Measurements from ENCODE around the gene LCE2B. TPM values are rescaled to one million over a fixed set of nuclear protein-coding genes. Genes with fewer than 3 reads are reported as not detected.
"Not testable (repeated sequence)": the region's sequence is repeated elsewhere in the genome, so short reads cannot be mapped to it uniquely, and the experiment has no call there.

LCE2B gene
- total and polyA plus RNA-seq, 2 of the 13 experiments (the other 11 are each of a cell fraction or from before 2014, with no cell fraction given): not detected

DNA sequence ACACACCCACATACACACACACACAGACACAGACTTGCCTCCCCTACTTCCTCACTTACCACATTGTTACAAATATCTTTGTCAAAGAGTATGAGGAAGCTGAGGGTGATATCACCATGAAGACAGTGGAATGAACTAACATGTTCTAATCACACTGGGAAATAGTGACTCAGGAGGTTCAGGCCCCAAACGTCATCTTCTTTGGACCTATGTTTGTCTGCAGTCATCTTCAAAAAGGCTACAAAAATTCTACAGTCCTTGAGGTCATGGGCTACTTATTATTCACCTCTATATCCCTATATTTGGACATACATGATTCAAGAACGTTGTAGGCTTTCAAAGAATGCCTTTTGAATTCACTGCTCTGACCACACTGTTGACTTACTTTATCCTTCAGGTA lies 12.9 kb upstream of the LCE2B start:
- FAIRE-seq (no peak), DNase-seq (ENCODE audit: low spot score) (peak; percentile 11), ATAC-seq (no peak)
- WGBS (ENCODE audit: low lambda C conversion rate): 0% methylated on average over 2 of the region's 2 CpGs
- Histone ChIP-seq H3K36me3 (replicated peaks in 1 of 2; ENCODE audit: control insufficient read depth in 1 of 2, insufficient read depth in 2 of 2, low read length in 2 of 2) (no peaks in the 10 kb centered on the region), H3K27me3 (ENCODE audit: control insufficient read depth in 1 of 2, insufficient read depth in 2 of 2, low read length in 2 of 2) (no peaks in the 10 kb centered on the region), H3K27ac (ENCODE audit: extremely low read length, insufficient read depth, low read length) (no peak overlapping the region), H4K20me1 (ENCODE audit: insufficient read depth, low read length) (no peaks in the 10 kb centered on the region), H3K4me2 (ENCODE audit: low read depth, low read length) (no peak overlapping the region), H3K4me1 (ENCODE audit: insufficient read depth, low read length) (no peaks in the 10 kb centered on the region), H3K9ac (ENCODE audit: insufficient read depth, low read depth, low read length) (no peak overlapping the region), H3K4me3 (replicated peaks in 1 of 3; ENCODE audit: insufficient read depth in 1 of 3, low read depth in 2 of 3, low read length in 3 of 3) (no peak overlapping the region), H2AFZ (ENCODE audit: low read length) (no peak overlapping the region), H3K9me3 (ENCODE audit: low read length) (no peaks in the 10 kb centered on the region), H3K79me2 (ENCODE audit: insufficient read depth, low read length) (no peaks in the 10 kb centered on the region)
- no TSS peak for BruUV-seq (replicated peaks)
- TF ChIP-seq NR1H2 (CRISPR knock-in tag; IDR thresholded peaks at IDR 0.05; ENCODE audit: borderline replicate concordance, low read depth): no peak
- TF ChIP-seq ZFY (CRISPR knock-in tag; IDR thresholded peaks at IDR 0.05): no peak
- no peak for TF ChIP-seq PPARG (CRISPR knock-in tag; conservative IDR thresholded peaks at IDR 0.05)
- TF ChIP-seq ZBTB20 (CRISPR knock-in tag; IDR thresholded peaks at IDR 0.05; ENCODE audit: borderline replicate concordance, low read depth): no peak
- TF ChIP-seq SMAD3 (CRISPR knock-in tag; IDR thresholded peaks at IDR 0.05): no peak
- no peak for TF ChIP-seq JUNB (CRISPR knock-in tag; IDR thresholded peaks at IDR 0.05; ENCODE audit: borderline replicate concordance)
- TF ChIP-seq, protein P1, sequence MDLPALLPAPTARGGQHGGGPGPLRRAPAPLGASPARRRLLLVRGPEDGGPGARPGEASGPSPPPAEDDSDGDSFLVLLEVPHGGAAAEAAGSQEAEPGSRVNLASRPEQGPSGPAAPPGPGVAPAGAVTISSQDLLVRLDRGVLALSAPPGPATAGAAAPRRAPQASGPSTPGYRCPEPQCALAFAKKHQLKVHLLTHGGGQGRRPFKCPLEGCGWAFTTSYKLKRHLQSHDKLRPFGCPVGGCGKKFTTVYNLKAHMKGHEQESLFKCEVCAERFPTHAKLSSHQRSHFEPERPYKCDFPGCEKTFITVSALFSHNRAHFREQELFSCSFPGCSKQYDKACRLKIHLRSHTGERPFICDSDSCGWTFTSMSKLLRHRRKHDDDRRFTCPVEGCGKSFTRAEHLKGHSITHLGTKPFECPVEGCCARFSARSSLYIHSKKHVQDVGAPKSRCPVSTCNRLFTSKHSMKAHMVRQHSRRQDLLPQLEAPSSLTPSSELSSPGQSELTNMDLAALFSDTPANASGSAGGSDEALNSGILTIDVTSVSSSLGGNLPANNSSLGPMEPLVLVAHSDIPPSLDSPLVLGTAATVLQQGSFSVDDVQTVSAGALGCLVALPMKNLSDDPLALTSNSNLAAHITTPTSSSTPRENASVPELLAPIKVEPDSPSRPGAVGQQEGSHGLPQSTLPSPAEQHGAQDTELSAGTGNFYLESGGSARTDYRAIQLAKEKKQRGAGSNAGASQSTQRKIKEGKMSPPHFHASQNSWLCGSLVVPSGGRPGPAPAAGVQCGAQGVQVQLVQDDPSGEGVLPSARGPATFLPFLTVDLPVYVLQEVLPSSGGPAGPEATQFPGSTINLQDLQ (CRISPR knock-in tag; IDR thresholded peaks at IDR 0.05): no peak
- TF ChIP-seq ZNF589 (CRISPR knock-in tag; conservative IDR thresholded peaks at IDR 0.05): no peak
- TF ChIP-seq KAT2B (IDR thresholded peaks at IDR 0.05; ENCODE audit: borderline replicate concordance, low read depth, low read length): no peak
- in situ Hi-C loops (cut with HindIII; ENCODE audit: extremely low pct_ligation_motif_present, low pct_unique_long_range_greater_than_20kb): no loop called here
- POLR2A ChIA-PET: no interaction called here
- CTCF ChIA-PET (ENCODE audit: low intra/inter-chr PET ratio, low total read pairs): no interaction called here
- intact Hi-C loops (cut with micrococcal nuclease; ENCODE audit: unreplicated experiment): no loop called here

DNA sequence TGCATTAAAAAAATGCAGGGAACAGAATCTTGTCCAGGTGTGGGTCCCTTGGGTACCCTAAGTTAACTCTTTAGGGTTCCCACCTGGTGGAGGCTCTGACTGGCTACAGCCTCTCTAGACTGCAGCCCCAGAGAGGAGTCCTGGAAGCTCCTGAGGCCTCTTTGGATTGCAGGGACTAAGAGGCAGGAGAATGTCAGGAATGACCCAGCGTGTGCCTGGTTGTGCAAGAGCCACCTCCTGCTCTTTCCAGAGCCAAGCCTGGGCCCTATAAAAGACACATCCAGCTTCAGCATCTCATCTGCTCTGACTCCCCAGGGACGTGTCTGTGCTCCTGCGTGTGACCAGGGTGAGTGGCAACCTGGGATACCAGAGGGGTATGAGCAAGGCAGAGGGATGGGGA lies 10.9 kb upstream of the LCE2B start, which contains the start of gene LCE2C:
TSS of gene LCE2C (plus strand) at position 297 of the 400 bp plus-strand sequence. CDS start 737 bp downstream, outside the sequence.
- in situ Hi-C loops (cut with HindIII; ENCODE audit: extremely low pct_ligation_motif_present, low pct_unique_long_range_greater_than_20kb); H3K27ac ChIP-seq (ENCODE audit: extremely low read length, insufficient read depth, low read length); H3K79me2 ChIP-seq (ENCODE audit: insufficient read depth, low read length); H4K20me1 ChIP-seq (ENCODE audit: insufficient read depth, low read length); H3K9me3 ChIP-seq (ENCODE audit: low read length); ATAC-seq; POLR2A ChIA-PET; H3K4me2 ChIP-seq (ENCODE audit: low read depth, low read length); H3K36me3 ChIP-seq (replicated peaks in 1 of 2; ENCODE audit: control insufficient read depth in 1 of 2, insufficient read depth in 2 of 2, low read length in 2 of 2); intact Hi-C loops (cut with micrococcal nuclease; ENCODE audit: unreplicated experiment); DNase-seq (ENCODE audit: low spot score); BruUV-seq (replicated peaks); H3K4me1 ChIP-seq (ENCODE audit: insufficient read depth, low read length); H3K4me3 ChIP-seq (replicated peaks in 1 of 3; ENCODE audit: insufficient read depth in 1 of 3, low read depth in 2 of 3, low read length in 3 of 3); FAIRE-seq; H3K27me3 ChIP-seq (ENCODE audit: control insufficient read depth in 1 of 2, insufficient read depth in 2 of 2, low read length in 2 of 2); H3K9ac ChIP-seq (ENCODE audit: insufficient read depth, low read depth, low read length); CTCF ChIA-PET (ENCODE audit: low intra/inter-chr PET ratio, low total read pairs); H2AFZ ChIP-seq (ENCODE audit: low read length): not testable (repeated sequence)
- no CpG with 5 or more reads among the region's 3 CpGs for WGBS (ENCODE audit: low lambda C conversion rate)
